Stimulated activated CD4-positive, alpha-beta T cell treated with anti-CD3 and anti-CD28 coated beads, Interleukin-4, amount 100 ng/mL, for 48 hours (primary cell): ENCODE data around the gene ATG9B.
"Not testable (repeated sequence)": the region's sequence is repeated elsewhere in the genome, so short reads cannot be mapped to it uniquely, and the experiment has no call there.

Experiments
- DNase-seq, 2 donors: peaks; one replicate each; pipeline ENCODE4 v3.0.0-alpha.2; 2020; ENCODE audit warnings: low read depth in 2 of 2

ATG9B gene

GRCh38 chr7:151038951-151039849 is 14.9 kb upstream of the ATG9B start:
- peak; percentile 70 to 76 for DNase-seq

DNA sequence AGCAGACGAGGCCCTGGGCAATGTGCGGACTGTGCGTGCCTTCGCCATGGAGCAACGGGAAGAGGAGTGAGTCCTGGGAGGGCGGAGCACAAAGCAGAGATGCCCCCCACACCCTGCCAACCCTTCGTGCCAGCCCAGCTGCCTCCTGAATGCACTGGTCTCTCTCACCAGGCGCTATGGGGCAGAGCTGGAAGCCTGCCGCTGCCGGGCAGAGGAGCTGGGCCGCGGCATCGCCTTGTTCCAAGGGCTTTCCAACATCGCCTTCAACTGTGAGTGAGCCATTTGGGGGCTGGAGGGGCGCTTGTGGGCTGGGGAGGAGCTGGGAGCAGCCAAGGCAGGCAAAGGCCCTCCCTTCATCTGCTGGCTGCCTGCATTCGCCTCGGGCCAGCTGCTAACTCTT is 11.6 kb upstream of the ATG9B start:
- DNase-seq, result no peak

GRCh38 chr7:151035026-151035717 is 10.9 kb upstream of the ATG9B start:
- no peak for DNase-seq

- no peak for DNase-seq
Measured at GRCh38 chr7:151034312-151035025, 10.2 kb upstream of the ATG9B start.

DNA sequence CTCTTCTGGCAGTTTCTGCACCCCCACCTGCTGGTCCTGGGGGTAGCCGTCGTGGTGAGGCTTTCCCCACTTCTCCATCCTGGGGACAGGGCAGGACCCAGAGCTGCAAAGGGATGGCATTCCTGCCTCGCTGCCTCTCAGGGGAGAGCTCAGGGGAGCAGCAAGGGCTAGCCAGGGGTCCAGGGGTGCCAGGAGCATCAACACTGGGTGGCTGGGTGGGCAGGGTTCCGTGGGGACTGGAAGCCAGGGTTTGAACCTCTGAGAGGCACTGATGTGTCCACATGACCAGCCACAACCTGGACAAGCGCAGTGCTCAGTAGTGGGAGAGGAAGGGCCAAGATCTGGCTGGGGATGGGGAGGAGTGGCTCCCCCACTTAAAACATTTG is 9.6 kb upstream of the ATG9B start:
- no peak for DNase-seq

GRCh38 chr7:151032936-151033863 is 8.9 kb upstream of the ATG9B start:
- no peak for DNase-seq

GRCh38 chr7:151031011-151031410 is 6.7 kb upstream of the ATG9B start:
- DNase-seq, result no peak

DNA sequence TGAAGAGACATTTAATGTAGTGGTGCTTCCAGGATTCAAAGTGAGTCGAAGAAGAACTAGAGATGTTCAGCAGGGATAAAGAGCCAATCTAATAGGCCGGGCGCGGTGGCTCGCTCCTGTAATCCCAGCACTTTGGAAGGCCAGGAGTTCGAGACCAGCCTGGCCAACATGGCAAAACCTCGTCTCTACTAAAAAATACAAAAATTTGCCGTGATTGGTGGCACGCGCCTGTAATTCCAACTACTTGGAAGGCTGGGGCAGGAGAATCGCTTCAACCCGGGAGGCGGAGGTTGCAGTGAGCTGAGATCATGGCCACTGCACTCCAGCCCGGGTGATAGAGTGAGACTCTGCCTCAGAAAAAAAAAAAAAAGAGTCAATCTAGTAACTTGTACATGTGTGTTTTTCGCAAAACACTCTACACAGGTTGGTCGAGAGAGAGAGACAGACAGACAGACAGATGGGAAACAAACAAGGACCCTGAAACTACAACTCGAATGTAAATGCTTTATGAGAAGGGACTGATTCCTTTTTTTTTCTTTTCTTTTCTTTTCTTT is 4.7 kb upstream of the ATG9B start:
- DNase-seq, result no peak

- DNase-seq, result peak; percentile 96 to 97
Measured at GRCh38 chr7:151028131-151028947, 4.0 kb upstream of the ATG9B start, which contains the start of gene ABCB8. ABCB8 (plus strand) TSS chr7:151028450; CDS start chr7:151028516, 66 bp downstream.

DNA sequence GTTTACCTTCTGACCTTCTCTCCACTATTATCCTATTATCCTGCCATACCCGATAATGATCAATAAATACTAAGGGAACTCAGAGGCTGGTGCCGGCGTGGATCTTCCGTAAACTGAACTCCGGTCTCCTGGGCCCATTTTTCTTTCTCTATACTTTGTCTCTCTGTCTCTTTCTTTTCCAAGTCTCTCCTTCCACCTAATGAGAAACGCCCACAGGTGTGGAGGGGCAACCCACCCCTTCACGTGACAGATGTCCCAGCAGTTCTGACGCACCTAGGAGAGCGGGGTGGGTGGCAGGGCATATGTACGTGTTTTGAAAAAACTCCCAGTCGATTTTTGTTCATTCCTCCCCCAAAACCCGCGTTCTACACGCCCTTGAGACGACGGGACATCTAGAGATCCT is 3.4 kb upstream of the ATG9B start:
- not testable (repeated sequence) for DNase-seq

DNA sequence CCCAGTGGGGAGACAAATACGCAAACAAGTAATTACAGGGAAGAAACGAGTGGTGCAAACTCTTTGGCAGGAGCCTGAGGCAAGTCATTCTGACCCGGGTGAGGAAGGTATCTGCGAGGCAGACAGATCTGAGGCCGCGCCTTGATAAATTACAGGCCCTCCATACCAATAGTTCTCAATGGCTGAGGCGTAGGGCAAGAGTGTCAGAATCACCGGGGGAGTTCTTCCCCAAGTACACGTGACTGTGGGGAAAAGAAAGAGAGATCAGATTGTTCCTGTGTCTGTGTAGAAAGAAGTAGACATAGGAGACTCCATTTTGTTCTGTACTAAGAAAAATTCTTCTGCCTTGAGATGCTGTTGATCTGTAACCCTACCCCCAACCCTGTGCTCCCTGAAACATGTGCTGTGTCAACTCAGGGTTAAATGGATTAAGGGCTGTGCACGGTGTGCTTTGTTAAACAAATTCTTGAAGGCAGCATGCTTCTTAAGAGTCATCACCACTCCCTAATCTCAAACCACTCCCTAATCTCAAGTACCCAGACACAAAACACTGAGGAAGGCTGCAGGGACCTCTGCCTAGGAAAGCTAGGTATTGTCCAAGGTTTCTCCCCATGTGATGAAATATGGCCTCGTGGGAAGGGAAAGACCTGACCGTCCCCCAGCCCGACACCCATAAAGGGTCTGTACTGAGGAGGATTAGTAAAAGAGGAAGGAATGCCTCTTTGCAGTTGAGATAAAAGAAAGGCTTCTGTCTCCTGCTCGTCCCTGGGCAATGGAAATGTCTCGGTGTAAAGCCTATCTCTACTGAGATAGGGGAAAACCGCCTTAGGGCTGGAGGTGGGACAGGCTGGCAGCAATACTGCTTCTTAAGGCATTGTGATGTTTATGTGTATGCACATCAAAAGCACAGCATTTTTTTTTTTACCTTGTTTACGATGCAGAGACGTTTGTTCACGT is 2.8 kb upstream of the ATG9B start:
- DNase-seq, result not testable (repeated sequence)

- no peak for DNase-seq
Measured at GRCh38 chr7:151025924-151026671, 1.8 kb upstream of the ATG9B start.

DNA sequence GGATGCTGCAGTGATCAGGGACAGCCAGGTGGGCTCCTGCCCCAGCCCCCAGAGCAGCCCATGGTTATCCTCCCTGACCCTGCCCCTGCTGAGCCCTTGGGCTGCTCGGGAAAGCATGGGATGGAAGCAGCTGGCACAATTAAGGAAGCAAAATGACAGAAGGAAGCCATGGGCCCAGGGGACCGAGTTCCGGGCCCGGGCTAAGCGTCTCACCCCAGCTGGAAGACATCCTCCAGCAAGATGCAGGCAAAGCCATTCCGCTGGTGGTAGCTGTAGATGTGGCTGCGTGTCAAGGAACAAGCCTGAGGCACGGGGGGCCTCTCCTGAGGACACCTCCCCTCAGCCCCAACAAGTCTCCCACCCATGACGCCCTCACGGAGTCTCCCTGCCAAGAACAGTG is 1.1 kb downstream of the ATG9B start:
- no peak for DNase-seq

DNA sequence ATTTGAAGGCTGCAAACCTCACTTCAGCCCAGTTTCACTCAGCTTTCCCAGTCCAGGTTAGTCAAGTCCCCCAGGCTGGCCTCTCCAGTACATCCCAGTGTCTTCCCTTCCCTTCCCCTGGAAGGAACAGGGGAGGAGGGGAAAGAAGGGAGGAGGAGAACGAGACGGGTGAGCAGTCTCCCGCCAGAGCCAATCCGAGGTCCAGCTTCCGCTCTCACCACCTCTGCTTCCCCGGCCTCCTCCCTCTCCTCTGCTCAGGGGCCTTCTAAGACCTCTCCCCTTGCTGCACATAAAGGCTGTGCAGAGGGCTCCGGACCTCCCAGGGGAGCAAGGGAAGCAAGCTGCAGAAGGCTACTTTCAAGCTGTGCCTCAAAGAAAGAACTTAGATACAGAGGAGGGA is 4.1 kb downstream of the ATG9B start:
- no peak for DNase-seq

GRCh38 chr7:151019130-151019447 is 5.2 kb downstream of the ATG9B start:
- DNase-seq, result no peak

DNA sequence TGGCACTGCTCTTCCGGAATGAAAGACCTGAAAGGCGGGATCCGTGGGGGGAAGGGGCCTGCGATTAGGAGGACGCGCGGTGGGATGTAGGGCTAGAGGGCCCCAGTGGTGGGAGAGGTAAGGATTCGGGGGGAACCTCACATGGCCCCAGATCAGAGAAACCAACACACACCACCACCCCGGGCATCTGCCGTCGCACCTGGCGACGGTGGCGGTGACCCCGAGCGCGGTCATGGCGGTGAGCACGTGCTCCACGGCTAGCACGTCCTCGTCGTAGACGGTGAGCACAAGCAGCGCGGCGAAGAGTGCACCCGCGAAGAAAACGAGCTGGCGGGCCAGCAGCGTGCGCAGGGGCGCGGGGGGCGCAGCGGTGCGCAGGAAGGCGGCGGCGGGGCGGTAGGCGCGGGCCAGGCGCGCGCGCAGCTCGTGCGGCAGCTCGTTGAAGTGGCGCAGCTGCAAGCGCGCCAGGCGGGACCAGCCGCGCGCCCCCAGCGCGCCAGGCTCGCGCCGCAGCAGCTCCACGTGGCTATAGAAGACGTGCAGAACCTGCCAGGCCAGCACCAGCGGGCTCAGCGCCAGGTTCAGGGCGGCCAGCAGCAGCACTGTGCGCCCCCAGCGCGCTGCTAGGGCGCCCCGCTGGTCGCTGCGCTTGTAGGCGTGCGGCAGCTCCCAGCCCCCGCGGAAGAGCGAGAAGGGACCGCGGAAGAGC is 5.7 kb downstream of the ATG9B start:
- DNase-seq, result no peak

DNA sequence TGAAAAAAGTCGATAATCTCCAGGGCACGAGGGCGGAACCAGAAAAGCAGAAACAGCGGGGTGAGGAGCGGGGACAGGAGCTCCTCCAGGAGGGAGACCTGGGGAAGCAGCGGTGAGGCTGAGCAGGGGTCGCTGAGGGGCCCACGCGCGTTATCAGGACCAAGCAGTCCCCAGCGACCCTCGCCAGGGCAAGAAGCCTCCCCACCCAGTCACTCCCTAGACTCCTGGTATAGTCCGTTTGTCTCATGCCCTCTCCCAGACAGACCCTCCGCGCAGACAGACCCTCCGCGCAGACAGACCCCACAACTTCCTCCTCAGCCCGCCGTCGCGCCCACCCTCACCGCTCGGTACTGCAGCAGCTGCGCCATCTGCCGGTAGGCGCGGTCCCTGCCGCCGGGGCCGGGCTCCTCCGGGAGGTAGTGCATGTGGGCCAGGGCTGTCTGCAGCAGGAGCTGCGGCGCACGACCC is 6.3 kb downstream of the ATG9B start:
- DNase-seq, result peak; percentile 72 to 79
